ENCODE results near the gene IFT80. TPM values are rescaled to one million over a fixed set of nuclear protein-coding genes. Genes with fewer than 3 reads are reported as not detected.

IFT80 gene
- total RNA-seq, 1 experiment from 2014 or later: 26.3 TPM

- TF ChIP-seq CTCF (IDR thresholded peaks at IDR 0.05 in 2 of 3, conservative IDR thresholded peaks at IDR 0.05 in 1 of 3; ENCODE audit: borderline replicate concordance in 1 of 3, insufficient read depth in 1 of 3, low read depth in 2 of 3, low read length in 2 of 3): no peak
- TF ChIP-seq SP1 (IDR thresholded peaks at IDR 0.05; ENCODE audit: low read depth): no peak
- no peak for TF ChIP-seq FOSL1 (IDR thresholded peaks at IDR 0.05; ENCODE audit: low read depth)
- TF ChIP-seq CBX3 (IDR thresholded peaks at IDR 0.05; ENCODE audit: low read depth): no peak
- TF ChIP-seq TCF7L2 (IDR thresholded peaks at IDR 0.05; ENCODE audit: borderline replicate concordance, extremely low read depth, insufficient read depth, insufficient read length): no peak
- TF ChIP-seq ZFX (IDR thresholded peaks at IDR 0.05): no peak
- no peak for TF ChIP-seq EZH2phosphoT487 (IDR thresholded peaks at IDR 0.05; ENCODE audit: borderline replicate concordance)
- TF ChIP-seq SIN3A (IDR thresholded peaks at IDR 0.05; ENCODE audit: low read depth): no peak
- no peak for TF ChIP-seq EGR1 (IDR thresholded peaks at IDR 0.05; ENCODE audit: low read depth)
- TF ChIP-seq ELF1 (IDR thresholded peaks at IDR 0.05; ENCODE audit: borderline replicate concordance, low read depth): no peak
- TF ChIP-seq RAD21 (IDR thresholded peaks at IDR 0.05; ENCODE audit: low read depth): no peak
- no peak for TF ChIP-seq POLR2AphosphoS5 (IDR thresholded peaks at IDR 0.05; ENCODE audit: low read depth, low read length)
- no peak for TF ChIP-seq POLR2A (IDR thresholded peaks at IDR 0.05; ENCODE audit: borderline replicate concordance, extremely low read depth, insufficient read depth, insufficient read length)
- TF ChIP-seq EZH2 (IDR thresholded peaks at IDR 0.05): no peak
Observed at GRCh38 chr3:160376681-160377080, 22.3 kb downstream of the IFT80 start (continued).

GRCh38 chr3:160374925-160375324 is 24.1 kb downstream of the IFT80 start:
- Histone ChIP-seq H3K4me2 (ENCODE audit: low read length) (no peak overlapping the region), H3K27ac (ENCODE audit: low read depth, low read length) (no peak overlapping the region), H3K4me3 (replicated peaks in 1 of 2; ENCODE audit: low read depth in 1 of 2, low read length in 2 of 2) (no peak overlapping the region), H3K4me1 (ENCODE audit: control insufficient read depth in 1 of 2, insufficient read depth in 2 of 2, low read length in 2 of 2) (peaks cover 0 to 3% of the 10 kb centered on the region in 2 experiments; a peak in 1 of 4 replicates), H3K9me2 (ENCODE audit: insufficient read depth) (0 out of 2 replicates have a peak, but pooled peaks cover 4% of the 10 kb centered on the region), H3K9me3 (ENCODE audit: control insufficient read depth in 1 of 2, insufficient read depth in 1 of 2, low read depth in 1 of 2, low read length in 2 of 2) (no peaks in the 10 kb centered on the region), H3K27me3 (ENCODE audit: insufficient read depth, low read length) (no peaks in the 10 kb centered on the region), H4K20me1 (ENCODE audit: insufficient read depth) (no peaks in the 10 kb centered on the region), H3K9ac (ENCODE audit: low read length) (no peak overlapping the region), H3K36me3 (ENCODE audit: control insufficient read depth in 1 of 2, insufficient read depth in 2 of 2, low read length in 2 of 2) (peaks cover 0 to 2% of the 10 kb centered on the region in 2 experiments; a peak in 1 of 4 replicates), H2AFZ (ENCODE audit: low read depth, low read length, poor library complexity, severe bottlenecking) (no peak overlapping the region), H3K79me2 (ENCODE audit: insufficient read depth, low read length) (no peaks in the 10 kb centered on the region)
- no peak for TF ChIP-seq POLR2AphosphoS5 (IDR thresholded peaks at IDR 0.05; ENCODE audit: low read depth, low read length)
- intact Hi-C loops (cut with micrococcal nuclease): no loop called here
- ChIA-PET POLR2A (no interaction called here), CTCF (no interaction called here), RAD21 (ENCODE audit: low non-redundant PET in 1 of 2, low total read pairs in 2 of 2, uncharacterized antibody in 2 of 2, unreplicated experiment in 2 of 2) (no interaction called here)
- ATAC-seq (no peak), DNase-seq (ENCODE audit: low read depth, low spot score) (no peak)
- no TSS peak for BruUV-seq (replicated peaks)

Measured in HCT116 (cell line).